CD4-positive, alpha-beta T cell (primary cell): Measurements from ENCODE around the gene CLINT1. TPM values are rescaled to one million over a fixed set of nuclear protein-coding genes. Genes with fewer than 3 reads are reported as not detected.

ENCODE experiments used
- ATAC-seq: fragments of 200-7000 bp; cut with Tn5 transposase; one replicate; pipeline ENCODE4 v1.10.0; 2022; ENCODE audit warnings: mild to moderate bottlenecking; ENCODE audit not compliant: poor library complexity
- CTCF ChIA-PET: fragments of 350-600 bp; sonication (Branson Sonifier 250); formaldehyde crosslinking; loops from one replicate; lab custom pipeline; 2021; ENCODE audit warnings: antibody characterized with exemption, inconsistent platforms; lab: Charles Lee
- POLR2A ChIA-PET: fragments of 350-600 bp; sonication (Branson Sonifier 250); formaldehyde crosslinking; loops from one replicate; lab custom pipeline; 2021; ENCODE audit warnings: antibody characterized with exemption, inconsistent platforms; lab: Charles Lee
- DNase-seq, 14 experiments: peaks; one replicate each; pipeline ENCODE4 v3.0.0-alpha.2; 2013 to 2020; ENCODE audit warnings: mixed read lengths in 2 of 14
- H3K27ac ChIP-seq, 2 donors: one replicate each; pipeline versions ENCODE4 v1.5.1 to v1.7.0; 2013; ENCODE audit warnings: low read length in 2 of 2, low read depth in 1 of 2, mild to moderate bottlenecking in 1 of 2
- H3K27me3 ChIP-seq, 2 experiments: 1 replicate in 1 of 2; 2 replicates in 1 of 2; pipeline versions ENCODE4 v1.6.1 to v1.7.0; 2013; ENCODE audit warnings: low read length in 2 of 2, control low read depth in 1 of 2, mild to moderate bottlenecking in 1 of 2, moderate library complexity in 1 of 2; ENCODE audit not compliant: insufficient read depth in 2 of 2, control insufficient read depth in 1 of 2
- H3K36me3 ChIP-seq: one replicate; pipeline ENCODE4 v1.6.1; 2013; ENCODE audit warnings: low read length, control low read depth; ENCODE audit not compliant: insufficient read depth
- H3K4me1 ChIP-seq: one replicate; pipeline ENCODE4 v1.6.1; 2013; ENCODE audit warnings: low read length, control low read depth; ENCODE audit not compliant: insufficient read depth
- H3K4me3 ChIP-seq: one replicate; pipeline ENCODE4 v1.5.1; 2013; ENCODE audit warnings: mild to moderate bottlenecking, low read length, moderate library complexity
- H3K9me3 ChIP-seq, 2 experiments: 1 replicate in 1 of 2; 2 replicates in 1 of 2; pipeline versions ENCODE4 v1.6.1 to v1.7.0; 2013; ENCODE audit warnings: low read length in 2 of 2, mild to moderate bottlenecking in 2 of 2, control low read depth in 1 of 2, moderate library complexity in 1 of 2; ENCODE audit not compliant: control insufficient read depth in 1 of 2, insufficient read depth in 1 of 2
- H3K27ac Mint-ChIP-seq: one replicate; pipeline ENCODE4 v1.8.0; 2020; ENCODE audit warnings: mixed read lengths
- H3K27me3 Mint-ChIP-seq: one replicate; pipeline ENCODE4 v1.8.0; 2021; ENCODE audit warnings: mixed read lengths
- H3K36me3 Mint-ChIP-seq: one replicate; pipeline ENCODE4 v1.8.0; 2021; ENCODE audit warnings: low read depth, mixed read lengths
- H3K4me1 Mint-ChIP-seq: one replicate; pipeline ENCODE4 v1.8.0; 2021; ENCODE audit warnings: low read depth, mixed read lengths
- H3K4me3 Mint-ChIP-seq: one replicate; pipeline ENCODE4 v1.8.0; 2020; ENCODE audit warnings: mild to moderate bottlenecking, mixed read lengths
- H3K9me3 Mint-ChIP-seq: one replicate; pipeline ENCODE4 v1.8.0; 2020; ENCODE audit warnings: mixed read lengths
- CTCF ChIP-seq: fragments of 200-600 bp; IDR thresholded peaks from one replicate; pipeline ENCODE4 v1.8.0; 2022; ENCODE audit warnings: antibody characterized with exemption, mild to moderate bottlenecking
- intact Hi-C, 2 experiments: fragments of 100-400 bp; cut with DNase I in 1 of 2; cut with micrococcal nuclease in 1 of 2; formaldehyde crosslinking; loops; one replicate each; pipeline versions ENCODE4 v1.15.1 to v1.9.0; 2023 to 2025; cut with DNase I, micrococcal nuclease
- total RNA-seq, 174 experiments: library from RNA in 2 of 174; stranded (reverse) in 2 of 174; gene quantifications; one replicate each; pipeline ENCODE4 v1.2.3 and lab custom pipeline; 2021 to 2026

Gene CLINT1
- total RNA-seq, 2 experiments from 2014 or later = 89.9 to 91.3 TPM

- Histone ChIP-seq H3K27ac (no peak overlapping the region), H3K36me3 (peaks cover 15% of the 10 kb centered on the region), H3K4me1 (no peaks in the 10 kb centered on the region), H3K9me3 (no peaks in the 10 kb centered on the region), H3K27me3 (no peaks in the 10 kb centered on the region), H3K4me3 (no peak overlapping the region)
- Mint-ChIP-seq H3K4me1 (peaks cover 37% of the 10 kb centered on the region), H3K36me3 (peaks cover 45% of the 10 kb centered on the region), H3K27me3 (no peaks in the 10 kb centered on the region), H3K27ac (no peak overlapping the region), H3K4me3 (no peak overlapping the region), H3K9me3 (no peaks in the 10 kb centered on the region)
- ChIA-PET POLR2A (interaction anchor here (1.0 kb wide), 1 partner anchor 45 kb away, joined by 3 read pairs; no protein-coding TSS in a partner anchor), CTCF (interaction anchor here (0.9 kb wide), 1 partner anchor 10 kb away, joined by 3 read pairs; no protein-coding TSS in a partner anchor)
- no peak for ATAC-seq
- TF ChIP-seq CTCF = no peak
- DNase-seq = no peak
- intact Hi-C loops = no loop called here
Measured at GRCh38 chr5:157845914-157846598, 12.9 kb downstream of the CLINT1 start.

GRCh38 chr5:157842787-157843186 lies 16.2 kb downstream of the CLINT1 start:
- no peaks in the 10 kb centered on the region for H3K4me1 ChIP-seq
- ChIA-PET CTCF (no interaction called here), POLR2A (no interaction called here)
- Mint-ChIP-seq H3K27ac (peak overlapping the region; percentile 28), H3K9me3 (no peaks in the 10 kb centered on the region), H3K4me3 (no peak overlapping the region), H3K4me1 (peaks cover 36% of the 10 kb centered on the region), H3K27me3 (no peaks in the 10 kb centered on the region), H3K36me3 (peaks cover 37% of the 10 kb centered on the region)
- peaks cover 15% of the 10 kb centered on the region for H3K36me3 ChIP-seq
- intact Hi-C loops = no loop called here
- TF ChIP-seq CTCF = no peak
- ATAC-seq = no peak
- H3K4me3 ChIP-seq = no peak overlapping the region
- no peak overlapping the region for H3K27ac ChIP-seq
- H3K27me3 ChIP-seq = no peaks in the 10 kb centered on the region
- DNase-seq = no peak
- no peaks in the 10 kb centered on the region for H3K9me3 ChIP-seq

GRCh38 chr5:157842185-157842584 lies 16.8 kb downstream of the CLINT1 start:
- H3K27me3 ChIP-seq = no peaks in the 10 kb centered on the region
- H3K4me1 ChIP-seq = peaks cover under 1% of the 10 kb centered on the region
- ATAC-seq = no peak
- H3K4me3 ChIP-seq = no peak overlapping the region
- TF ChIP-seq CTCF = no peak
- H3K36me3 ChIP-seq = peaks cover 13% of the 10 kb centered on the region
- no peaks in the 10 kb centered on the region for H3K27me3 Mint-ChIP-seq
- no peak overlapping the region for H3K27ac Mint-ChIP-seq
- peaks cover 33% of the 10 kb centered on the region for H3K36me3 Mint-ChIP-seq
- DNase-seq = no peak
- intact Hi-C loops = no loop called here
- H3K9me3 ChIP-seq = no peaks in the 10 kb centered on the region
- no peak overlapping the region for H3K27ac ChIP-seq
- H3K4me1 Mint-ChIP-seq = peaks cover 35% of the 10 kb centered on the region
- H3K9me3 Mint-ChIP-seq = no peaks in the 10 kb centered on the region
- no peak overlapping the region for H3K4me3 Mint-ChIP-seq
- ChIA-PET POLR2A (no interaction called here), CTCF (interaction anchor here (1.3 kb wide), 1 partner anchor 10 kb away, joined by 3 read pairs; no protein-coding TSS in a partner anchor)
